Measurements from ENCODE around the gene PARP16.

GRCh38 chr15:65255486-65256140 is 31.1 kb downstream of the PARP16 start:
- no peak for TF ChIP-seq CTCF (IDR thresholded peaks at IDR 0.05 in 4 of 5, conservative IDR thresholded peaks at IDR 0.05 in 1 of 5)
- TF ChIP-seq POLR2A (IDR thresholded peaks at IDR 0.05), result no peak
